ENCODE measurements around the gene TBC1D22A.

Gene TBC1D22A

GRCh38 chr22:47219789-47220188, 457.3 kb downstream of the TBC1D22A start:
- no peak for DNase-seq (ENCODE audit: low read depth in 2 of 2)

DNA sequence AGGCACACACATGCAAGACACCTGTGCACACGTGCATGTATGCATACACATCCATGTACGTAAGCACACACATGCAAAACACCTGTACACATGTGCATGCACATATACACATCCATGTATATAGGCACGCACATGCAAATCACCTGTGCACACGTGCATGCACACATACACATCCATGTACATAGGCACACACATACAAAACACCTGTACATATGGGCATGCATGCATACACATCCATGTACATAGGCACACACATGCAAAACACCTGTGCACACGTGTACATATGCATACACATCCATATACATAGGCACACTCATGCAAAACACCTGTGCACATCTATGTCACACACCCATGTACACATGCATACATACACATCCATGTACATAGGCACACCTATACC, 458.3 kb downstream of the TBC1D22A start:
- DNase-seq (ENCODE audit: low read depth in 2 of 2) = no peak

DNA sequence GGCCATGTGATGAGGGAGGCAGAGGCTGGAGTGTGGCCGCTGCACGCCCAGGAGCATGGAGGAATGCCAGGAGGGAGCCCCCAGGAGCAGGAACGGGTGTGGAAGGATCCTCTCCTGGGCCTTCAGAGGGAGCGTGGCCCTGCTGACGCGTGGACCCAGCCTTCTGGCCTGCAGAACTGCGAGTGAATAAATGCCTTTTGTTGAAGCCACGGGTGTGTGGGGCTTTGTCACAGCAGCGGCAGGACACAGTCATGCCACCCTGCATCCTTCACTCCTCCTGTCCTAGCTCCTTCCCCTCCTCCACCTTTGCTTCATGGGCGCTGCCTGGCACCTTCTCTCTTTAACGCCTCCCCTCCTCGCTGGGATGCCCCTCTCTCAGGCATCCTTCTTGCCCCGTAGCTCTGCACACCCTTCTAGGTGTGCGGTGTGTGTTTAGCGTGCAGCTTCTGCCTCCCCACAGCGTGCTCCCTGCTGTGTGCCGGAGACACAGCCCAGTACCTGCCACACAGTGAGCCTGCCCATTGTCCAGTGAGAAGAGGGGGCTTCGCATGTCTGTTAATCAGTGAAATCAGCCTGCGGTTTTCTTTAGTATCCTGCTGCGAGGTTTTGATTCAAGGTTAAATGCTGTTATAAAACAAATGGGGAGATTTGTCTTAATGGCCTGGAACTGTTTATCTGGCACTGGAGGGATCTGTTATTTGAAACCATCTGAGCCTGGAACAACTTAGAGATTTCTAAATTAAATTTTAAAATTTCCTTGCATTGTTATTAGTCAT, 459.6 kb downstream of the TBC1D22A start:
- DNase-seq (ENCODE audit: low read depth in 2 of 2) = no peak

All from stimulated activated CD8-positive, alpha-beta memory T cell treated with anti-CD3 and anti-CD28 coated beads, Interleukin-15, amount 100 ng/mL, for 4 hours (primary cell).